ENCODE measurements around the gene OSBPL10.
A peak's percentile ranks its signal among the peaks of the same experiment; 100 is the strongest.
"Not testable (repeated sequence)": the region's sequence is repeated elsewhere in the genome, so short reads cannot be mapped to it uniquely, and the experiment has no call there.

OSBPL10 gene

DNA sequence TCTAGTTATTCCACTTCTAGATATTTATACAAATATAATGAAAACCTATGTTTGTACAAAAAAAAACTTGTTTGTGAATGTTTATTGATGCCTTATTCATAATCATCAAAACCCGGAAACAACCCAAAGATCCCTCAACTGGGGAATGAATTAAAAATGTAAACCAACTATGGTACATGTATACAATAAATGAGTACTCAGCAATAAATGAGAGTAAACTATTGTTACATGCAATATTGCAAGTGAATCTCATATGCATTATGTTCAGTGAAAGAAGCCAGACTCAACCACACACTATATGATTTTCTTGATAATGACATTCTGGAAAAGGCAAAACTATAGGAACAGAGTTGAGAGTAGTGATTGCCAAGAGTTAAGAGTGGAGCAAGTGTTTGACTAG is 12.8 kb upstream of the OSBPL10 start:
- H3K4me3 ChIP-seq, result no peak overlapping the region
- no peak overlapping the region for H3K27ac ChIP-seq

- not testable (repeated sequence) for H3K4me3 ChIP-seq, H3K27ac ChIP-seq
These were observed 11.9 kb upstream of the OSBPL10 start for GRCh38 chr3:31992995-31993394.

GRCh38 chr3:31988271-31988670 is 7.2 kb upstream of the OSBPL10 start:
- Histone ChIP-seq H3K27ac (no peak overlapping the region), H3K4me3 (no peak overlapping the region)

DNA sequence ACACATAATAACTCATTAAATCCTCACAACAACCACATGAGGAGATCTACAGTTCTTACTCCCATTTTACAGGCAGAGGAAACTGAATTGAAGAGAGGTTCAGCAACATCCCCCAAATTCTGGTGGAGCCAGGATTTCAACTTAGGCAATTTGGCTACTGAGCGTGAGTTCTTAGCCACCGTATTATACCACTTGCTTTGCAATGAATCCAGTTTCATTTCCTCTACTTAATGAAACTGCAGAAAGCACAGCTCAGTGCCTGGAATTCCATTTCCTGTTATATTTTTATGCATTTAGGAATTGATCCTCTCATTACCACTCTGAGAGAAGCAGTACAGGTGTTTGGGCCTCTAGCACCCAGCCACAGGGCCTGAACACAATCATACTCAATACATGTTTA is 4.8 kb upstream of the OSBPL10 start:
- no peak overlapping the region for H3K4me3 ChIP-seq
- H3K27ac ChIP-seq, result no peak overlapping the region

- Histone ChIP-seq H3K27ac (peak overlapping the region in 2 of 21 experiments; percentile 6 to 56), H3K4me3 (no peak overlapping the region)
These were observed 3.3 kb upstream of the OSBPL10 start for GRCh38 chr3:31984321-31984720.

GRCh38 chr3:31980530-31981205 is 394 bp downstream of the OSBPL10 start:
- peak overlapping the region; percentile 69 to 97 (median 87) for H3K27ac ChIP-seq

GRCh38 chr3:31979001-31979697 is 1.9 kb downstream of the OSBPL10 start:
- Histone ChIP-seq H3K27ac (peak overlapping the region in 1 of 21 experiments; percentile 20), H3K4me3 (no peak overlapping the region)

More at GRCh38 chr3:31980530-31981205, 394 bp downstream of the OSBPL10 start:
- peak overlapping the region; percentile 62 to 85 (median 70) for H3K4me3 ChIP-seq

GRCh38 chr3:31978553-31978952 is 2.5 kb downstream of the OSBPL10 start:
- H3K27ac ChIP-seq, result no peak overlapping the region

GRCh38 chr3:31977736-31978135 is 3.3 kb downstream of the OSBPL10 start:
- no peak overlapping the region for H3K27ac ChIP-seq
- no peak overlapping the region for H3K4me3 ChIP-seq

More at GRCh38 chr3:31978553-31978952, 2.5 kb downstream of the OSBPL10 start:
- no peak overlapping the region for H3K4me3 ChIP-seq

DNA sequence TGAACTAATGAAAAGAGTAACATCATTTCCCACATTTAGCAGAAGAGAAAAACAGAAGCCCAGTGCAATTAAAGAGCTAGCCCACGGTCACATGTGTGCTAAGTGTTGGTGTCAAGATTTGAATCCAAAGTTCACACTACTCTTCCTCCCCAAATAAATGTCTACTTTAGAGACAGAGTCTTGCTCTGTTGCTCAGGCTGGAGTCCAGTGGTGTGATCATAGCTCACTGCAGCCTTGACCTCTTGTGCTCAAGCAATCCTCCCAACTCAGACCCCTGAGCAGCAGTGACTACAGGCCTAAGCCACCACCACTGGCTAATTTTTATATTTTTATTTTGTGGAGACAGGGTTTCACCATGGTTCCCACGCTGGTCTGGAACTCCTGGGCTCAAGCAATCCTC is 4.8 kb downstream of the OSBPL10 start:
- no peak overlapping the region for H3K4me3 ChIP-seq
- no peak overlapping the region for H3K27ac ChIP-seq

GRCh38 chr3:31974964-31975363 is 6.1 kb downstream of the OSBPL10 start:
- Histone ChIP-seq H3K27ac (no peak overlapping the region), H3K4me3 (no peak overlapping the region)

- Histone ChIP-seq H3K4me3 (no peak overlapping the region), H3K27ac (no peak overlapping the region)
These were observed 6.6 kb downstream of the OSBPL10 start for GRCh38 chr3:31974471-31974870.

GRCh38 chr3:31973837-31974236 is 7.2 kb downstream of the OSBPL10 start:
- no peak overlapping the region for H3K27ac ChIP-seq

DNA sequence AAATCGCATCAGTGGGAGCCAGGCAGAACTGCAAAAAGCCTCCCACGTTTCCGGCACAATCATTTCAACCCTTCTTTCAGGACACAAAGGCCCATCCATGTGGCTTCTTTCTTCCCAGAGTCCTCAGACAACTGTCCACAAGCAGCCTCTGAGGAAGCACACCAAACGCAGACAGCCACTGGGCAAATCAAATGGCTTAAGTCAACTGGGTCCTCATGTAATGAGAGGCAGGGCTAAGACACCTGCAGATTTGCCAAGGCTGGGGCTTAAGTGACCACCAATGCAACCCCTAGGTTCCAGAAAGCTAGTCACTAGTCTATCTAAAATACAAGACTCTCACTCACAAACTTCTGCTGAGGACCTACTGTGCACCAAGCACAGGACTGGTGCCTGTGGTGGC is 8.0 kb downstream of the OSBPL10 start:
- H3K4me3 ChIP-seq, result no peak overlapping the region
- H3K27ac ChIP-seq, result no peak overlapping the region

More at GRCh38 chr3:31973837-31974236, 7.2 kb downstream of the OSBPL10 start:
- no peak overlapping the region for H3K4me3 ChIP-seq

DNA sequence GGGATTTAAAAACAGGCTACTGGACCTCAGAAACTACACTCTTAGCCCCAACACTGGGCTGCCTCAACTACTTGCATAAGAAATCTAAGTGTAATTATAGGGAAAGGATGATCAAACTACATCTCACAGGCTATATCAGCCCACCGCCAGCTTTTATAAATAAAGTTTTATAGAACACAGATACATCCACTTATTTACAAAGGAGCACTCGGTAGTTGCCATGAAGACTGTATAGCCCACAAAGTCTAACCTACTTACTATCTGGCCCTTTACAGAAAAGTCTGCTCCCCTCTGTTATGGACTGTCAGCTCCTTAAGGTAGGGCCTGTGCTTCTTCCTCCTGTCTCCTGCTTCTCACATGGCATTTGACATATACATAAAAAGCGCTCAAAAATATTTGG is 9.5 kb downstream of the OSBPL10 start:
- peak overlapping the region in 1 of 21 experiments; percentile 16 for H3K27ac ChIP-seq
- H3K4me3 ChIP-seq, result no peak overlapping the region

GRCh38 chr3:31968927-31969418 is 12.1 kb downstream of the OSBPL10 start:
- H3K4me3 ChIP-seq, result no peak overlapping the region
- H3K27ac ChIP-seq, result peak overlapping the region in 16 of 21 experiments; percentile 2 to 83 (median 52)

GRCh38 chr3:31968369-31968926 is 12.6 kb downstream of the OSBPL10 start:
- Histone ChIP-seq H3K4me3 (no peak overlapping the region), H3K27ac (peak overlapping the region in 16 of 21 experiments; percentile 2 to 83 (median 46))

DNA sequence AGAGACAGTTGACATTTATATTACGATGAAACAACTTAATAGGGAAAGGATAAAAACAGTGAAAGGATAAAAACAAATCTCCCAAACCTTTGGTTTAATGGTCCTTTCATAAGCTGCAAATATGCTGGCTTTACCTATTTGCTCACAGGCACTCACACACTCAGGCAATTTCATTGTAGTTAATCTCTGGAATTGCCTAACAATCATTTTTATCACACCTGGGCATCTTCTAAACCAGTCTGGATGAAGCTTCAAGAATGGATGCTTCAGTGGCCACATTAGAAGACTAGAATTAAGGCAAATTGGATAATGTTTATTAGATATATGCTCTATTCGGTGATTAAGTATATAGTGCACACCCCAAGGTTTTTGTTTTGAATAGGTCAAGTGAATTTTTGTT is 13.5 kb downstream of the OSBPL10 start:
- H3K4me3 ChIP-seq, result no peak overlapping the region
- peak overlapping the region in 9 of 21 experiments; percentile 26 to 83 (median 65) for H3K27ac ChIP-seq

GRCh38 chr3:31966978-31967591 is 14.0 kb downstream of the OSBPL10 start:
- peak overlapping the region in 6 of 21 experiments; percentile 41 to 83 (median 68) for H3K27ac ChIP-seq
- H3K4me3 ChIP-seq, result no peak overlapping the region

- peak overlapping the region in 2 of 21 experiments; percentile 39 to 51 for H3K27ac ChIP-seq
- H3K4me3 ChIP-seq, result no peak overlapping the region
These were observed 18.3 kb downstream of the OSBPL10 start for GRCh38 chr3:31962801-31963205.
